ENCODE measurements around the gene BPIFB6.

DNA sequence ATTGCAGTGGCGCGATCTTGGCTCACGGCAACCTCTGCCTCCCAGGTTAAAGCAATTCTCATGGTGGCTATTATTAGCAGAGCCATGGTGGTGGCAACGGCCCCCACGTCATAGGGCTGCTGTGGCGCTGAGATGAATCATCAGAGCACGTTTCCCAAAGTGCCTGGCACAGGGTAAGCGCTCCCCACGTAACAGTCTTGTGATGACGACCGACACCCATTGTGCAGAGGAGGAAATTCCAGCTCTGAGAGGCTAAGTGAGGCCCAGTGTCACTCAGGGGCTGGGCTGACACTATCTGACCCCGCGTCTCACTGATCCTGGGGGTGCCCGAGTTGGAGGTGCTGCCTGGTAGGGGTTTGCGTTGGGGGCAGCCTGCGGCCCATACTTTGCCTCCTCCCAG lies 43.4 kb upstream of the BPIFB6 start:
- TF ChIP-seq CTCF (IDR thresholded peaks at IDR 0.05) (no peak), POLR2A (IDR thresholded peaks at IDR 0.05) (no peak), POLR2AphosphoS5 (IDR thresholded peaks at IDR 0.05) (no peak)

Data from transverse colon (tissue), 4 donors.